Activated T-cell treated with anti-CD3 and anti-CD28 coated beads, Interleukin-2, amount 50 U/mL, for 4 hours (primary cell): ENCODE results near the gene CCDC88B. TPM values are rescaled to one million over a fixed set of nuclear protein-coding genes. Genes with fewer than 3 reads are reported as not detected.
"Not testable (repeated sequence)": the region's sequence is repeated elsewhere in the genome, so short reads cannot be mapped to it uniquely, and the experiment has no call there.

Experiments
- ATAC-seq, 2 donors: fragments of 200-7000 bp; cut with Tn5 transposase; one replicate each; pipeline ENCODE4 v1.10.0; 2021
- DNase-seq: peaks from one replicate; pipeline ENCODE4 v3.0.0-alpha.2; 2020
- H3K27me3 Mint-ChIP-seq: one replicate; pipeline ENCODE4 v1.8.0; 2021; ENCODE audit warnings: low read depth, mixed read lengths
- H3K36me3 Mint-ChIP-seq: one replicate; pipeline ENCODE4 v1.8.0; 2022; ENCODE audit warnings: mixed read lengths; ENCODE audit not compliant: insufficient read depth
- H3K4me1 Mint-ChIP-seq: one replicate; pipeline ENCODE4 v1.8.0; 2021; ENCODE audit warnings: low read depth, mixed read lengths
- H3K4me3 Mint-ChIP-seq: one replicate; pipeline ENCODE4 v1.8.0; 2021; ENCODE audit warnings: mild to moderate bottlenecking, moderate library complexity, mixed read lengths
- H3K9me3 Mint-ChIP-seq: one replicate; pipeline ENCODE4 v1.8.0; 2021; ENCODE audit warnings: mixed read lengths
- total RNA-seq, 3 donors: library from RNA; stranded (reverse); gene quantifications; one replicate each; pipeline ENCODE4 v1.2.1, GENCODE V29; 2021

Gene CCDC88B
- total RNA-seq, 3 donors from 2014 or later = 87.4 to 97.9 (median 96.2) TPM

GRCh38 chr11:64323373-64323772, 16.6 kb upstream of the CCDC88B start:
- ATAC-seq (no peak), DNase-seq (no peak)
- no peaks in the 10 kb centered on the region for H3K9me3 Mint-ChIP-seq
- no peak overlapping the region for H3K4me3 Mint-ChIP-seq
- H3K36me3 Mint-ChIP-seq = peaks cover 10% of the 10 kb centered on the region
- H3K27me3 Mint-ChIP-seq = no peaks in the 10 kb centered on the region
- peaks cover 9% of the 10 kb centered on the region for H3K4me1 Mint-ChIP-seq

GRCh38 chr11:64323984-64324383, 16.0 kb upstream of the CCDC88B start:
- H3K27me3 Mint-ChIP-seq, DNase-seq, H3K4me3 Mint-ChIP-seq, ATAC-seq, H3K4me1 Mint-ChIP-seq, H3K9me3 Mint-ChIP-seq, H3K36me3 Mint-ChIP-seq: not testable (repeated sequence)

GRCh38 chr11:64324692-64325469, 15.1 kb upstream of the CCDC88B start:
- H3K4me1 Mint-ChIP-seq = no peaks in the 10 kb centered on the region
- no peaks in the 10 kb centered on the region for H3K27me3 Mint-ChIP-seq
- H3K36me3 Mint-ChIP-seq = peaks cover 10% of the 10 kb centered on the region
- H3K9me3 Mint-ChIP-seq = no peaks in the 10 kb centered on the region
- ATAC-seq (no peak), DNase-seq (no peak)
- no peak overlapping the region for H3K4me3 Mint-ChIP-seq

GRCh38 chr11:64327375-64327774, 12.6 kb upstream of the CCDC88B start:
- H3K9me3 Mint-ChIP-seq = no peaks in the 10 kb centered on the region
- no peaks in the 10 kb centered on the region for H3K27me3 Mint-ChIP-seq
- no peaks in the 10 kb centered on the region for H3K36me3 Mint-ChIP-seq
- DNase-seq (no peak), ATAC-seq (no peak)
- peaks cover 8% of the 10 kb centered on the region for H3K4me1 Mint-ChIP-seq
- no peak overlapping the region for H3K4me3 Mint-ChIP-seq

GRCh38 chr11:64327993-64328392, 12.0 kb upstream of the CCDC88B start:
- ATAC-seq (no peak), DNase-seq (no peak)

GRCh38 chr11:64330888-64331287, 9.1 kb upstream of the CCDC88B start:
- H3K4me1 Mint-ChIP-seq = peaks cover 12% of the 10 kb centered on the region
- H3K4me3 Mint-ChIP-seq = no peak overlapping the region
- ATAC-seq (no peak), DNase-seq (no peak)
- no peaks in the 10 kb centered on the region for H3K27me3 Mint-ChIP-seq
- H3K9me3 Mint-ChIP-seq = no peaks in the 10 kb centered on the region
- H3K36me3 Mint-ChIP-seq = no peaks in the 10 kb centered on the region

More at GRCh38 chr11:64327993-64328392, 12.0 kb upstream of the CCDC88B start:
- no peaks in the 10 kb centered on the region for H3K27me3 Mint-ChIP-seq
- no peaks in the 10 kb centered on the region for H3K9me3 Mint-ChIP-seq
- H3K36me3 Mint-ChIP-seq = no peaks in the 10 kb centered on the region
- peaks cover 8% of the 10 kb centered on the region for H3K4me1 Mint-ChIP-seq
- H3K4me3 Mint-ChIP-seq = no peak overlapping the region

GRCh38 chr11:64331569-64332371, 8.2 kb upstream of the CCDC88B start:
- Mint-ChIP-seq H3K9me3 (no peaks in the 10 kb centered on the region), H3K36me3 (no peaks in the 10 kb centered on the region), H3K27me3 (no peaks in the 10 kb centered on the region), H3K4me1 (peaks cover 12% of the 10 kb centered on the region), H3K4me3 (peak overlapping the region; percentile 0)
- DNase-seq = peak; percentile 62
- peak; percentile 79 for ATAC-seq

GRCh38 chr11:64333556-64333955, 6.4 kb upstream of the CCDC88B start:
- no peak overlapping the region for H3K4me3 Mint-ChIP-seq
- peaks cover 6% of the 10 kb centered on the region for H3K36me3 Mint-ChIP-seq
- ATAC-seq = no peak
- no peak for DNase-seq
- no peaks in the 10 kb centered on the region for H3K27me3 Mint-ChIP-seq
- H3K9me3 Mint-ChIP-seq = no peaks in the 10 kb centered on the region
- peaks cover 15% of the 10 kb centered on the region for H3K4me1 Mint-ChIP-seq

- ATAC-seq = peak; percentile 58 to 65
- no peak for DNase-seq
- no peaks in the 10 kb centered on the region for H3K27me3 Mint-ChIP-seq
Observed at GRCh38 chr11:64334764-64335735, 5.0 kb upstream of the CCDC88B start.

GRCh38 chr11:64337538-64338249, 2.3 kb upstream of the CCDC88B start:
- H3K36me3 Mint-ChIP-seq = peaks cover 9% of the 10 kb centered on the region
- DNase-seq = no peak
- ATAC-seq = no peak
- no peaks in the 10 kb centered on the region for H3K9me3 Mint-ChIP-seq
- H3K4me3 Mint-ChIP-seq = no peak overlapping the region
- no peaks in the 10 kb centered on the region for H3K27me3 Mint-ChIP-seq
- peaks cover 33% of the 10 kb centered on the region for H3K4me1 Mint-ChIP-seq

More at GRCh38 chr11:64334764-64335735, 5.0 kb upstream of the CCDC88B start:
- Mint-ChIP-seq H3K9me3 (no peaks in the 10 kb centered on the region), H3K36me3 (peaks cover 6% of the 10 kb centered on the region), H3K4me3 (no peak overlapping the region), H3K4me1 (peaks cover 27% of the 10 kb centered on the region)

- Mint-ChIP-seq H3K27me3 (no peaks in the 10 kb centered on the region), H3K4me1 (peaks cover 33% of the 10 kb centered on the region), H3K9me3 (no peaks in the 10 kb centered on the region), H3K4me3 (peak overlapping the region; percentile 88), H3K36me3 (peaks cover 9% of the 10 kb centered on the region)
- ATAC-seq = no peak
- no peak for DNase-seq
Observed at GRCh38 chr11:64338716-64339115, 1.3 kb upstream of the CCDC88B start.

- Mint-ChIP-seq H3K9me3 (no peaks in the 10 kb centered on the region), H3K27me3 (no peaks in the 10 kb centered on the region), H3K4me1 (peaks cover 33% of the 10 kb centered on the region), H3K4me3 (peak overlapping the region; percentile 88), H3K36me3 (peaks cover 9% of the 10 kb centered on the region)
- DNase-seq = no peak
- no peak for ATAC-seq
Observed at GRCh38 chr11:64339286-64339685, 718 bp upstream of the CCDC88B start.

GRCh38 chr11:64340671-64341335, 799 bp downstream of the CCDC88B start:
- DNase-seq = peak; percentile 75
- no peaks in the 10 kb centered on the region for H3K27me3 Mint-ChIP-seq
- peaks cover 13% of the 10 kb centered on the region for H3K36me3 Mint-ChIP-seq
- H3K4me3 Mint-ChIP-seq = peak overlapping the region; percentile 88
- peak; percentile 55 to 61 for ATAC-seq
- no peaks in the 10 kb centered on the region for H3K9me3 Mint-ChIP-seq
- peaks cover 32% of the 10 kb centered on the region for H3K4me1 Mint-ChIP-seq
